ENCODE results near the gene BRD4.
"Not testable (repeated sequence)": the region's sequence is repeated elsewhere in the genome, so short reads cannot be mapped to it uniquely, and the experiment has no call there.

Gene BRD4

GRCh38 chr19:15332311-15332996, at the start of gene BRD4:
TSS of gene BRD4 (minus strand) at chr19:15332539. CDS start at chr19:15273099, 59,440 bp downstream.
- DNase-seq (ENCODE audit: low read depth): peak; percentile 47

GRCh38 chr19:15381864-15382263, 49.5 kb upstream of the BRD4 start:
- no peak for DNase-seq (ENCODE audit: low read depth)

GRCh38 chr19:15381429-15381828, 49.1 kb upstream of the BRD4 start:
- DNase-seq (ENCODE audit: low read depth): no peak

GRCh38 chr19:15379999-15380647, 47.8 kb upstream of the BRD4 start:
- DNase-seq (ENCODE audit: low read depth): peak; percentile 41

GRCh38 chr19:15379083-15379998, 47.0 kb upstream of the BRD4 start, which contains the start of gene AKAP8:
TSS of gene AKAP8 (minus strand) at chr19:15379787. CDS start at chr19:15379731, 56 bp downstream.
- DNase-seq (ENCODE audit: low read depth): peak; percentile 98

- peak; percentile 67 for DNase-seq (ENCODE audit: low read depth)
Measured at GRCh38 chr19:15378534-15379082, 46.3 kb upstream of the BRD4 start.

GRCh38 chr19:15374796-15375440, 42.6 kb upstream of the BRD4 start:
- DNase-seq (ENCODE audit: low read depth): no peak

- DNase-seq (ENCODE audit: low read depth): no peak
Measured at GRCh38 chr19:15374105-15374651, 41.8 kb upstream of the BRD4 start.

GRCh38 chr19:15373644-15374043, 41.3 kb upstream of the BRD4 start:
- DNase-seq (ENCODE audit: low read depth): no peak

- no peak for DNase-seq (ENCODE audit: low read depth)
Measured at GRCh38 chr19:15372891-15373301, 40.6 kb upstream of the BRD4 start.

- DNase-seq (ENCODE audit: low read depth): no peak
Measured at GRCh38 chr19:15372470-15372869, 40.1 kb upstream of the BRD4 start.

- no peak for DNase-seq (ENCODE audit: low read depth)
Measured at GRCh38 chr19:15371786-15372380, 39.5 kb upstream of the BRD4 start.

GRCh38 chr19:15371119-15371518, 38.8 kb upstream of the BRD4 start:
- no peak for DNase-seq (ENCODE audit: low read depth)

- no peak for DNase-seq (ENCODE audit: low read depth)
Measured at GRCh38 chr19:15369594-15369891, 37.2 kb upstream of the BRD4 start.

- DNase-seq (ENCODE audit: low read depth): no peak
Measured at GRCh38 chr19:15368798-15369593, 36.7 kb upstream of the BRD4 start.

- DNase-seq (ENCODE audit: low read depth): no peak
Measured at GRCh38 chr19:15368051-15368632, 35.8 kb upstream of the BRD4 start.

GRCh38 chr19:15367439-15367838, 35.1 kb upstream of the BRD4 start:
- DNase-seq (ENCODE audit: low read depth): no peak

- no peak for DNase-seq (ENCODE audit: low read depth)
Measured at GRCh38 chr19:15365264-15365663, 32.9 kb upstream of the BRD4 start.

GRCh38 chr19:15363791-15364190, 31.5 kb upstream of the BRD4 start:
- DNase-seq (ENCODE audit: low read depth): not testable (repeated sequence)

- DNase-seq (ENCODE audit: low read depth): not testable (repeated sequence)
Measured at GRCh38 chr19:15363048-15363447, 30.7 kb upstream of the BRD4 start.

Measured in iris pigment epithelial cell (primary cell).